Type B pancreatic cell (in vitro differentiated cells): Measurements from ENCODE around the gene OOSP2. TPM values are rescaled to one million over a fixed set of nuclear protein-coding genes. Genes with fewer than 3 reads are reported as not detected.

Experiments used
- DNase-seq: peaks from one replicate; pipeline ENCODE4 v3.0.0; 2021; ENCODE audit warnings: mixed read lengths; ENCODE audit not compliant: unreplicated experiment; ENCODE audit errors: extremely low spot score
- H3K27ac Mint-ChIP-seq: 2 replicates; pipeline ENCODE4 v1.8.0; 2021; ENCODE audit warnings: mild to moderate bottlenecking, mixed read lengths
- H3K27me3 Mint-ChIP-seq: 2 replicates; pipeline ENCODE4 v1.8.0; 2021; ENCODE audit warnings: mixed read lengths
- H3K36me3 Mint-ChIP-seq: 2 replicates; pipeline ENCODE4 v1.8.0; 2021; ENCODE audit warnings: mixed read lengths
- H3K4me1 Mint-ChIP-seq: one replicate; pipeline ENCODE4 v1.8.0; 2021; ENCODE audit warnings: mixed read lengths; ENCODE audit not compliant: unreplicated experiment
- H3K4me3 Mint-ChIP-seq: 2 replicates; pipeline ENCODE4 v1.8.0; 2021; ENCODE audit warnings: mild to moderate bottlenecking, mixed read lengths
- H3K9me3 Mint-ChIP-seq: 2 replicates; pipeline ENCODE4 v1.8.0; 2021; ENCODE audit warnings: mixed read lengths
- CTCF ChIP-seq: fragments of 200-600 bp; sonication (generic); conservative IDR thresholded peaks from 2 replicates; pipeline ENCODE4 v1.5.0; 2021; ENCODE audit warnings: antibody characterized with exemption, mild to moderate bottlenecking
- total RNA-seq: library from RNA; stranded (reverse); gene quantifications from 2 replicates; pipeline ENCODE4 v1.2.1, GENCODE V29; 2021; ENCODE audit warnings: low replicate concordance

The OOSP2 gene
- total RNA-seq, 1 donor from 2014 or later: not detected

- TF ChIP-seq CTCF: no peak
- Mint-ChIP-seq H3K27me3 (no peaks in the 10 kb centered on the region), H3K9me3 (no peaks in the 10 kb centered on the region), H3K36me3 (no peaks in the 10 kb centered on the region), H3K4me3 (no peak overlapping the region), H3K4me1 (no peaks in the 10 kb centered on the region), H3K27ac (no peak overlapping the region)
- no peak for DNase-seq
These were observed 57.0 kb downstream of the OOSP2 start for GRCh38 chr11:60097189-60097588.

Other genes starting within 250 kb of the OOSP2 start
- 46.2 and 67.1 TPM in 2 replicates for gene MRPL16, start 229.6 kb upstream of the OOSP2 start, total RNA-seq
- 11.2 and 54.6 TPM in 2 replicates for gene CBLIF, start 194.9 kb upstream of the OOSP2 start, total RNA-seq
- gene TCN1, start 173.9 kb upstream of the OOSP2 start, total RNA-seq: 19.3 and 269 TPM in 2 replicates
- not detected in 2 replicates for gene OOSP3, start 161.6 kb upstream of the OOSP2 start, total RNA-seq
- not detected in 2 replicates for gene OOSP1, start 102.0 kb upstream of the OOSP2 start, total RNA-seq
- gene OOSP4A, start 76.4 kb upstream of the OOSP2 start, total RNA-seq: not detected in 2 replicates
- gene OOSP4B, start 23.2 kb upstream of the OOSP2 start, total RNA-seq: not detected in 2 replicates
- not detected in 2 replicates for gene MS4A3, start 16.3 kb downstream of the OOSP2 start, total RNA-seq
- not detected in 2 replicates for gene MS4A2, start 48.3 kb downstream of the OOSP2 start, total RNA-seq
- 4.2 TPM in 1 of 2 replicates, not detected in the other for gene MS4A6A, start 142.7 kb downstream of the OOSP2 start, total RNA-seq
- gene MS4A4E, start 202.7 kb downstream of the OOSP2 start, total RNA-seq: 0.33 TPM in 1 of 2 replicates, not detected in the other
- gene MS4A4A, start 240.3 kb downstream of the OOSP2 start, total RNA-seq: not detected in 2 replicates